IPS DF 4.7 (cell line): ENCODE measurements around the gene ARHGDIB.

ENCODE experiments used
- DNase-seq: peaks from one replicate; pipeline ENCODE4 v3.0.0-alpha.2; 2013; ENCODE audit warnings: low spot score; ENCODE audit errors: extremely low read depth

The ARHGDIB gene

DNA sequence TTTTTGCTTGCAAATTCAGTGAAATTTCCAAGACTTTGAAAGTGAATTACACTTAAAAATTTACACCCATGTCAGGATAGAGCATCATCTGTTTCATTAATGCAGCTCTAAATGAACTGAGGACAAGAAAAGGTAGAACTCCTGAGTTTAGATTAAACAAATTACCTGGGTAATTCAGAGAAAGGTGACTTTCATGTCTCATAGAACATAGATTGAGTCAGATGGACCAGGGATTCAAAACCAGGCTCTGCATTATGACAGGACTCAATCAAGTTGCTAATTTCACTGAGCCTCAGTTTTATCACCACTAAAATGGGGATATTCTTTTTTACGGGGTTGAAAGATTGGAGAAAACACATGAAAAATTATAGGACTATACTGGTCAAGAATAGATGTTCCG is 4.5 kb downstream of the ARHGDIB start:
- DNase-seq: no peak

DNA sequence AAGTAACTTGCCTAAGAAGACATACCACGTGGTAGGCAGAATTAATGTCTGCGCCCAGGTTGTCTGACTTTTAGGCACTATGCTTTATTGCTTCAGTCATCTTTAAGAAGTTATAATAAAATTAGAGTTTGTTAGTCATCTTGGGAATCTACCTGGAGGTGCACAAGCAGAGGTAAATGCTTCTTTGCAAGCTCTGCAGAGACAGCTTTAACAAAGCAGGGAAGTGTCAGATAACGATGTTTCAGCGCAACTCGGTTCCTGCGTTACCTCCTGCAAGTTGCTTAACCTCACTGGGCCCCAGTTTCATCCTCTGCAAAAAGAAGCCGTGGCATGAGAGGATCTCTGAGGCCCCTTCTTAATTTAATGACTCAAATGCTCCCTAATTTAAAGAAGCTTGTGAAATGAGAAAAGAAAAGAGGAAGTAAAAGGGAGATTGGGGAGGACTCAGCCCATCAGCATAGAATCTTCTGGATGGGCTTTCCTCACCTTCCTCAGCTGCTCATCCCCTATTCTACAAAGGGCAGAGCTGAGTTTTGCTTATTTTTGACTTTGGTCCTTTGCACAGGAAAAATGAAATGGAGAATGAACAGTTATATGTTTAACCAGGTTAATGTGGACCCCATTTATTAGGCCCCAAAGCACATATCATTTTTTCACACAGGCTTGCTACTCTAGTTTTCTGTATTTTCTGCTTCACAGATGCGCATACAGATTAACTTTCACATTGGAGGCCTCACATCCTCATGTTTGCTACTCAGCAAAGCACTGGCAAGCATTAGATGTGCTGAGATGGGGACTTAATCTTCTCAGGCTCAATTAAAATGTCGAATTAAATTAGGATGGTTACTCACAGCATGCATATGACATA is 5.1 kb downstream of the ARHGDIB start:
- no peak for DNase-seq

DNA sequence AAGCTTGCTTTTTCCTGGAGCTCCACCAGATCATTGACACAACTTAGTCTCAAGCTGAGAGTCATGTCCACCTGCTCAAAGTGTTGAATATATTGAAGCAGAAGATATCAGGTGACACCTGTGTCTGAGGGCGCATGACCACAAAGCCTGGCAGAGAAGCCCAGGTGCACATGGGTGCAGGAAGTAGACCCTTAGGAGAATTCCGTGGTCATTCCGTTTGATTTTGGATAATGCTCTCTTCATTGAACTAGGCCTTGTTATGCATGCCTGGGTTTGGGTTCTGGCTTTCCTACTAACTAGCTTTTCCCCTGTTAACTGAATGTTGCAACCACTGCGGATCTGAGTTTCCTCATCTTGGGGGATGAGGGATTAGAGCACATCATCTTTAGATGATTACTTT is 7.1 kb downstream of the ARHGDIB start:
- DNase-seq: no peak

DNA sequence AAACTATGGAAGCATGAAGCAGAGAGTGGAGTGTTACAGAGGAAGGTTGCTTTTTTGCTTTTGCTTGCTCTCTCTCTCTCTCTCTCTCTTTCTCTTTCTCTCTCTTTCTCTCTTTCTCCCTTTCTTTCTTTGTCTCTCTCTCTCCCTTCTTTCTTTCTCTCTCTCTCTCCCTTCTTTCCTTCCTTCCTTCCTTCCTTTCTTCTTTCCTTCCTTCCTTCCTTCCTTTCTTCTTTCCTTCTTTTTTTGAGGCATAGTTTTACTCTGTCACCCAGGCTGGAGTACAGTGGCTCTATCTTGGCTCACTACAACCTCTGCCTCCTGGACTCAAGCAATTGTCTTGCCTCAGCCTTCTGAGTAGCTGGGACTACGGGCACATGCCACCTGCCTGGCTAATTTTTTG is 7.6 kb downstream of the ARHGDIB start:
- no peak for DNase-seq

DNA sequence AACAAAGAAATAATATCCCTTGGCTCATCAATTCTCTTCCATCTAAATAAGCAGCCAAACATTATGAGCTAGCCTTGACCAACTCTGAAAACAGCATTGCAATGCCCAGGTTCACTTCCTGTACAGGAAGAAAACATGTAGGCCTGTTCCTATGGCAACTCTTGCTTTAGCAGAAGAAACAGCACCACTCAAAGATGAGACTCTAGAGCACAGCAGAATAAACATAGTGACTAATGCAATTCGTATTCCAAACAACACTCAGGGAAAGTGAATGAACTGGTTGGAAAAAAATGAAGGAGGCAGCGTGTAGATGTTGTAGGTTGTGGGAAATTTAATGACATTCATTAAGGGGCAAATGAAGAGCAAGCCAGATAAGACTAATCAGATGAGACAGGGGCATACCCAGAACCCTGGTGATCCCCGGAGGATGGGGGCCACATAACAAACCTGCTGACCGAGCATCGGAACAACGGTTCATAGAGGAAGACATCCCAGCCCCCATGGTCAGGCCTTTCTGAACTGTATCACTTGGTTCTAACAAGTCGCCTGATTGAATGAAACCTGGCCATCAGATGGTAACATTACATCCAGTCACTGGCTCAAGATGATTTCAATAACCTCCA is 9.0 kb downstream of the ARHGDIB start:
- DNase-seq: no peak

DNA sequence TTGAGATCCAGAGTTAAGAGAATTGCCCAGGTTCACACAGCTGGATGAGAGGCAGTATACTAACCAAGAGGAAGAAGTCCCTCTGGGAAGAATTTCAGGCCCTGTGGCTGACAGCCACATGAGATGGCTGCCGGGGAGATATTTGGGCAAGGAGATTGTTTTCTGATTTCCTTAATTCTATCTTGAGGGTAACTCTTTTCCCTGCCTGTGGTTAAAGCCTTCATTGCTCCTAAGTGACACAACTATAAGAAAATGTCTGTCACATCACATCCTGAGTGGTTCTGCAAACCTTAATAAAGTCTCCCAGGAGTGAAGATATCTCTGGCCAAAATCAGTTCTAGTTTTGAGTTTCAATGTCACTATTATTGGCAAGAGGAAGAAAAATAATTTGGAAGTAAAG is 9.6 kb downstream of the ARHGDIB start:
- no peak for DNase-seq

DNA sequence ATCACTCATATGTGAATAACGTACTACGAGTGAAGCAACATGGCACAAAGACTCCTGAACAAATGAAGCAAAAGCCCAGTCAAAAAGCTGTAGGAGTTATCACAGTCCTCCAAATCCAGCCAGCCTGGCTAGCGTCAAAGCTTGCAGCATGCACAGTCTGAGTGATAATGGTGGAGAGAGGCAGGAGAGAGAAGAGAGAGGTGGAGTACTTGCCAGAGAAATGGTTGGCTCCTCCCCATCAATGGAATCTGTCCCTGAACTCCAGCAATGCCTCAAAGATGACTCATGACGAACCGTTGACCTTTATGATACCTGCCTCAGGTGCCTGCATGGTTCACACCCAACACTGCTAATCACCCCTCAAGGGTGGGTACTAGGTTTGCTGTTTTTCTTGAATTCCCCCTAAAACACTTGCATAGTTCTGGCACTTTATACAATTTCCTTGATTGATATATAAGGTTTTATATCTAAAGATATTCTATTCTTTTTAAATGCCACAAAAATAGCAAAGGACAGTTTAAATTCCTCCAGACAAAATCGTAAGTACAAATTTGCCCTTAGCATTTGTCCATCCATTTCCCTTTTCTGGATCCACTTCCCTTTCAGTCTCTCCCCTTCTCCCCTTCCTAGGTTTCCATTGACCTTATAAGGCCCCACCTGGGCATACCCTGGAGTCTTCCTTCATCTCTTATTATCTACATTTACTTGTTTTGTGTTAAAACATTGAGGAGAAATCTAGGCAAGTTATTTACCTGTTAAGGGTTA is 10.2 kb downstream of the ARHGDIB start:
- DNase-seq: no peak

DNA sequence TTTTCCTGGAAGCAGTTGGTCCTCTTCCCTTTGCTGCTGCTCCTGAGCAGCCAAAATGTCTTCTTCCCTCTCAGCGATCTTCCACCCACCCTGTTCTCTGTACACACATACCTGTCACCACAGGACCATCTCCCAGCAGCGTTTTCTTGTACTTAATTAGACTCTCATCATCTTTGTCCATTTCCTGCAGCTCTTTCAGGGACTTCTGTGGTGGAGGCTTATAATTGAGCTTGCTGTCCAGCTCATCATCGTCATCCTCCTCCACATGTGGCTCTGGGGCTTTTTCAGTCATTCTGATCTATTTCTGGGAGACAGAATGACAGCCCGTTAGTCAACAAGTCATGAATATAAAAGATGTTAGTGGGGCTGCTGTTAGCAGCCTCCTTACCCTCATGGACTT is 11.0 kb downstream of the ARHGDIB start:
- no peak for DNase-seq

DNA sequence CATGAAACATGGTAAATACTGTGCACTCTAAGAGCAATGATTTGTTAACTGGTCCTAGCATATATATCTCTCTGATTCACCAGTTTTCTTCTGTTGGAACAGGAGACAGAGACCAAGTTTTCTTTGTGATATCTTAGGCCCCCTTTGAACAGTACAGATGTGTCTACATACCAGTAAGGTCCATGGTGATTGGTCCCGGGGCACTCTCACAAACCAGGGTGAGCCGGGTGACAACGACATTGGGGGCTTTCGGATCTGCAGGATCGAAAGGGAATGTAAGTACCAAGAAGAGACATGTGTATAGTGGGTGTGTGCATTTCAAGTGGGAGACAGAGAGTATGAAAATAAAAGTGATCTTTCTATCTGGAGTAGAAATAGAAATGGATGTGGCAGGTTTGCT is 11.8 kb downstream of the ARHGDIB start:
- no peak for DNase-seq

DNA sequence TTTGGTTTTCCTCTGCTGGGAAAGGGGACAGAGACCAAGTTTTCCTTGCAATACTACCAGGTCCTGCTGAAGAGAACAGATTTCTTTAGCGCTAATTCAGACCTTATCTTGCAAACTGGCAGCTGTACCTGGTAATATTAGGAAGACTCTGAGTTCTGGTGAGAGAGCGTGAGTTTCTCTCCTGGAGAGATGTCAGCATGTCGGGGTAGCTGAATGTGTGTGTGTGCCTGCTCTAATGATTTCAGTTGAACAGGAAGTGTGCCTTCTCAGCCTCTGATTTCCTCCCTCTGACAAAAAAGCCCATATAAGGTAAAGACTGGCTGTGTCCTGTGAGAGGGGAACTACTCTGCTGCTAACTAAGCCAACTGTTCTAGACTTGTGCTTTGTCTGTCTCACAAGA is 12.7 kb downstream of the ARHGDIB start:
- DNase-seq: no peak

DNA sequence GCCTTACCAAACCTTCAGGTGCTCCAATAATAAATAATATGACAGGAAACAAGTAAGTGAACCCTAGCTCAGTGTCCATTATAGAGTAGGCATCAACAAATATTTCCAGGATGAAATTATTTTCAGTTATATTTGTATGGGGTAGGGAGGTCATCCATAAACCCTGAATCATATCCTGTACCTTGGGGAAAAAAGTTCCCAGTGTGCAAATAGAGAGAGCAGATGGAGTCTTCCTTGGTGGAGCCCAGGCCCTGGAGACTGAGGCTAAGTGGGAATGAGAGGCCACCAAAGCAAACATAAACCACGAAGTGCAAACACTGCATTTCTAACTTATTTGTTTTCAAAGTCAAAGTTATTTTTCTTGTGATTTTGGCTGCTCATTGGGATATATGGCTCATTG is 14.5 kb downstream of the ARHGDIB start:
- DNase-seq: no peak

DNA sequence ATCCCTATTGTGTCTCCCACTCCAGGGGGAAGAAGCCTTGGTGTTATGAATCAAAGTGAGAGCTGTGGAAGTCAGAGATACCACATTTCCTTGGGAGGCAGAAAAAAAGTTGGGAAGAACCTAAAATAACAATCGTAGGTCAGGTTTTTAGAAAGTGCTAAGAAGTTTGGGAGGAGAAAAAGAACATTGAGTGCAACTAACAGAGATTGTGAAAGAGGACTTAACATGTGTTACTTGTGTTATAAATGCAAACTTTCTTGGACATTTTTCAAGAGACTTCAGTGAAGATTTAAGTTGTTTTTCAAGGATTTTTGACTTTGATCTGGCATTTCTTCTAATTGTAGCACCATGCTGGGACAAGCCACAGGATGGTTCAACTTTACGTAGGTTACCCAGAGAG is 15.2 kb downstream of the ARHGDIB start:
- DNase-seq: no peak

DNA sequence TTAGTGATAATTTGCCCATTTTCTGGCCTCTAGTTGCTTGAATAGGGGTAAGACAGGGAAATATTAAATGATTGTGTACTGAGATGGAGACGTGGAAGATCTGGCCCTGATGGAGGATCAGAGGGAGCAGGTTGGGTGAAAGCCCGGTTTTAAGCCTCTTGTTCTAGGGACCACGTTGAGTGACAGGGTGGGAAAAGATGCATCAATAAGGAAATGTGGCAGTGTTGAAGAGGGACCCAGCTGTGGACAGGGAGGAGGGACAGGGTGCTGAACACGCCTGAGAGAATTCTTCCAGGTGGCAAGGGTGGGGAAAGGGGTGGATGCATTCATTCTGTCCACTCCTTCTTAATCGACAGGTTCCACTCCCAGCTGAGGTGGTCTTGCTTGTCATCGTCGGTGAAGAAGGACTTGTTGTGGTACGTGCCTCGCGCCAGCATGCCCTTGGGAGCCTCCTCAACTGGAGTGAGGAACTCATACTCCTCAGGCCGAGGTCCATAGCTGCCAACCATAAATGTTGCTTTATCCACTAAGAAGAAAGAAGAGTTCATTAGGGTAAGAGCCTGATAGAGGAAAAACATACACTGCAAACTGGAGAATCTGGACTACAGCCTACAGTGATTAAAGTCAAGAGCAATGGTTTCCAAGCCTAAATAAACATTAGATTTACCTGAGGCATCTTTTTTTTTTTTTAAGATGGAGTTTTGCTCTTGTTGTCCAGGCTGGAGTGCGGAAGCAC is 19.0 kb downstream of the ARHGDIB start:
- no peak for DNase-seq

DNA sequence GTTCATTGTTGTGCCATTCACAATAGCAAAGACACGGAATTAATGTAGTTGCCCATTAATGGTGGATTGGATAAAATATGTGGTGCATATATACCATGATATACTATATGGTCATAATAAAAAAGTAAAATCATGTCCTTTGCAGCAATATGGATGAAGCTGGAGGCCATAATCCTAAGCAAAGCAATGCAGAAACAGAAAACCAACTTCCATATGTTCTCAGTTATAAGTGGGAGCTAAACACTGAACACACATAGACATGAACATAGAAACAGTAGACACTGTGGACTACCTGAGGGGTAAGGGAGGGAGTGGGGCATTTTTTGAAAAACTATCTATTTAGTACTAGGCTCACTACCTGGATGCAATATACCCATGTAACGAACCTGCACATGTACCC is 20.0 kb downstream of the ARHGDIB start:
- no peak for DNase-seq

DNA sequence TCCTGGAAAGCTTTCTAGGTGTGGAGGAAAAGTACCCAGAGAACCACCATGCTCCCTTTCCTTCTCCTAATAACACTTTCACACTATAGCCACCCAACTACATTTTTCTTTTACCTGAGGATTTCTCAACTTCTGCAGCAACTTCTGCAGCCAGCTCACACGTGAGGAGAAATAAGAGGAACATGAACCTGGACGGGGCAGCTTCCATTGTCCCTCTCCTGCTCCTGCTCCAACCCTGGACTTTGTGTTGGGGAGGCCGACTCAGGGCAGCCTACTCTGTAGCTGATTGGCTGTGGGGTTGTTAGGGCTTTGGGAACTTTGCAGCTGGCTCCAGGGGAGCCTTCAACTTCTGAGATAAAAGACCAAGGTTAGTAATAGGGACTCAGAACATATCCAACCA is 23.1 kb downstream of the ARHGDIB start, which contains the start of gene ERP27:
Gene ERP27 (minus strand): TSS at position 237 of the 400 bp plus-strand sequence. CDS start 29 bp downstream, at position 208.
- no peak for DNase-seq

DNA sequence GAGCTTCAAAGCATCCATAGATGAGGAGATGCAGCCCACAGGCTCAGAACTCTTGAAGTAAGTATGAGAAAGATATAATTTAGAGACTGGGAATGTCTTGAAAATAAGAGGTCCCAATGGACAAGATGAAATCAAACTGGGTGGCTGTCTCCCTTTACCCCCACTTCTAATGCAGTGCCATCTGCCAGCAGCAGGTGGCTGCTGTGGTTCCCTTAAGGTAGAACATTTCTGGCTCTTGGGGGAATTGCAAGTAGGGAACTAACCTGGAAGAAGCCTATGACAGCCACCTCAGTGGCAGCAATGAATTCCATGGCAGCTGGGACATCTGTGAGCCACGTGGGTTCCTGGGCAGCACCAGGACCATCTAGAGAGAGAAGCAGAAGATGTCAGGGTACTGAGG is 23.7 kb downstream of the ARHGDIB start:
- no peak for DNase-seq

DNA sequence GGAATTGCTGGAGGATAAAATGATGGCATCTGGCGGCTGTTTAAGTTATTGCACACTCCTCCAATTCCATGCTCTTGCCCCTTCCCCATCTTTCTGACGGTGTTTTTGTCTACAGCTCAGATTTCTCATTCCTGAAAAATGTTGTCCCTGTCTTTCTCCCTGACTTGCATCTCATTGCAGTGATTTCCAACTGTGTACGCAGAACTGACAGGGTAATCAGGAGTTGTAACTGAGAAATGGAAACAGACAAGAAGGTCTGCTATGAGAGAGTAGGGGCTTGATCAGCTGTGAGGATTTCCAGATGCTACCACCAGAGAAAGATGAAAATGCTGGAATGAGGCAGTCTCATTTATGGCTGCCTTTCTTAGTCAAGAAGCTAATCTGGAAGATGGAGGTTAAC is 24.4 kb downstream of the ARHGDIB start:
- DNase-seq: no peak

DNA sequence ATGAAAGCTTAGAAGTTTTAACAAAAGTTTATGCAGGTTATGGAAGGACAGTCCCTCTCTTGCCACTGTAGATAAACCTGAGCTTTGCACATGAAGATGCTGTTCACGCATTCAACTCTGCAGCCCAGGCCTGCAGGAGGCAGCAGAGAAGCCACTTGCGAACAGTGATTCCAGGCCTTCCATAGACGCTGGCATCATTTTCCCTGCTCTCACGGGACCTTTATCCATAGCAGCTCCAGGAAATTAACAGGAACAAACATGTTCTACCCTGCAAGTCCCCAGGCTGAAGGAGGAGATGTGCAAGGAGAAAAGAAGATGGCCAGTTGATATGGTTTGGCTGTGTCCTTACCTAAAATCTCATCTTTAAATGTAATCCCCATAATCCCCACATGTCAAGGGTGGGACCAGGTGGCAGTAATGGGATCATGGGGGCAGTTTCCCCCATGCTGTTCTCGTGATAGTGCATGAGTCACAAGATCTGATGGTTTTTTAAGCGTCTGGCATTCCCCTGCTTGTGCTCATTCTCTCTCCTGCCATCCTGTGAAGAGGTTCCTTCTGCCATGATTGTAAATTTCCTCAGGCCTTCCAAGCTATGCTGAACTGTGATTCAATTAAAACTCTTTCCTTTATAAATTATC is 25.1 kb downstream of the ARHGDIB start:
- DNase-seq: no peak

DNA sequence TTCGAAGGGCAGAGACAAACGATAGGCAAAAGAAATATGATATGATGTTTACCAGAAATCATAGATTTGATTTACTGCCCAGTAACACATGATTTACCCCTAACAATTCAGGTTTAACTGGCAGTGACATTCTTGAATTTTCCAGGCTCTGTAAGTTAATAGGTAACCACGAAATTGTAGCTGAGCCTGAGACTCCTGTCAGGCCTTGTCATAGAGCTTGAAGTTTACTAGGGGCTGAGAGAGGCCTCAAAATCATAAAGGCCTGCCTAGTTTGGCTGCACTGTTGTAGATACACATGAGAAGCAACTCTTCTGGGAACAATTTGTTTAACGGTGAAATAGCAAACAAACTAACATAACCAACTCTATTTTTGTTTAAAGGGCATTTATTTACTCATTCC is 26.4 kb downstream of the ARHGDIB start:
- DNase-seq: no peak

DNA sequence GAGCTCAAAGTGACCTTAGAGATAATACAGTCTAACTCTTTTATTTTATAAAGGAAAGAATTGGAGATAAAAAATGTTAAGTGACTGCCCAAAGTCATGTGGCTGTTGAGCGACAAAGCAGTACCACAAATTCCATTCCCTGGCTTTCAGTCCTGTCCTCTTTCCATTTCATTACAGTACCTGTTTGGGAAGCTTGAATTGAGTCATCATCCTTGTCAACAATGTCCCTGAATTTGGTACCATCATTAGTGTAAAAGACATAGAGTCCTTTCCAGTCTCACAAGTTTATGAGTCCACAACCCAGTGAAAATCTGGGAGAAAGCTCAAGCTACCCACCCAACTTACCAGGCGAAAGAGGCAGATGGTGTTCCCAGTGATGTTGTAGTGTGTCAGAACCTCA is 26.9 kb downstream of the ARHGDIB start:
- DNase-seq: no peak
